NOMO-1 treated with DMSO at 0.1 percent for 48 hours (cell line): ENCODE results near the gene SEPTIN12.
"Not testable (repeated sequence)": the region's sequence is repeated elsewhere in the genome, so short reads cannot be mapped to it uniquely, and the experiment has no call there.

ENCODE experiments used
- DNase-seq: peaks from one replicate; lab custom pipeline; 2025; ENCODE audit not compliant: unreplicated experiment; lab: John Stamatoyannopoulos, UW

SEPTIN12 gene

DNA sequence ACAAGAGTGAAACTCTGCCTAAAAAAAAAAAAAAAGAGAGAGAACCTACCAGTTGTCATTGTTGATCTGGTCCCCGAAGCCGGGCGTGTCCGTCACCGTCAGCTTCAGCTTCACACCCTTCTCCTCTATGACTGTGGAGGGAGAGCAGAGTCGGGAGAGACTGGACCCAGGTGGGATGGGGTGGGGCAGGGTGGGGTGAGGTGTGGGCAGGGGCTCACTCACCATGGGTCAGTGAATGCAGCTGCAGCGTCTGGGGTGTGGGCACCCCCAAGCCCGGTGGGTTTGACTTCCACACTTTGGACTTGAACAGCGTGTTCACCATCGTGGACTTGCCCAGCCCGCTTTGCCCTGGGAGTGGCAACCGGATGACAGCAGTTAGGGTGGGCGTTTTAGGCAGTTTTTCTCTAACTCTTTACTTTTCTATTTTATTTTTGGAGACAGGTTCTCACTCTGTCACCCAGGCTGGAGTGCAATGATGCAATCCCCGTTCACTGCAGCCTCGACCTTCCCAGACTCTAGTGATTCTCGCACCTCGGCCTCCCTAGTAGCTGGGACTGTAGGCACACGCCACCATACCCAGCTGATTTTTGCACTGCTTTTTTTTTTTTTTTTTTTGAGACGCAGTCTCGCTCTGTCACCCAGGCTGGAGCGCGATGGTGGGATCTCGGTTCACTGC is 2.2 kb downstream of the SEPTIN12 start:
- DNase-seq: no peak

DNA sequence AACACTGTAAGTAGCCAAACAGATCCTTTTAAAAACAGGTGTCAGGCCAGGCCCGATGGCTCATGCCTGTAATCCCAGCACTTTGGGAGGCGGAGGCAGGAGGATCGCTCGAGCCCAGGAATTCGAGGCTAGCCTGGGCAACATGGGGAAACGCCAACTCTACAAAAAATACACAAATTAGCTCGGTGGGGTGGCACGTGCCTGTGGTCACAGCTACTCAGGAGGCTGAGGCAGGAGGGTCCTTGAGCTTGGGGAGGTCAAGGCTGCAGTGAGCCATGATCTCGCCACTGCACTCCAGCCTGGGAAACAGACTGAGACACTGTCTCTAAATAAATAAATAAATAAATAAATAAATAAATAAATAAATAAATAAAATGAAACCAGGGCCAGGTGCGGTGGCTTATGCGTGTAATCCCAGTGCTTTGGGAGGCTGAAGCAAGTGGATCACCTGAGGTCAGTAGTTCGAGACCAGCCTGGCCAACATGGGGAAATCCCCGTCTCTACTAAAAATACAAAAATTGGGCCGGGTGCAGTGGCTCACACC is 3.6 kb downstream of the SEPTIN12 start:
- not testable (repeated sequence) for DNase-seq

DNA sequence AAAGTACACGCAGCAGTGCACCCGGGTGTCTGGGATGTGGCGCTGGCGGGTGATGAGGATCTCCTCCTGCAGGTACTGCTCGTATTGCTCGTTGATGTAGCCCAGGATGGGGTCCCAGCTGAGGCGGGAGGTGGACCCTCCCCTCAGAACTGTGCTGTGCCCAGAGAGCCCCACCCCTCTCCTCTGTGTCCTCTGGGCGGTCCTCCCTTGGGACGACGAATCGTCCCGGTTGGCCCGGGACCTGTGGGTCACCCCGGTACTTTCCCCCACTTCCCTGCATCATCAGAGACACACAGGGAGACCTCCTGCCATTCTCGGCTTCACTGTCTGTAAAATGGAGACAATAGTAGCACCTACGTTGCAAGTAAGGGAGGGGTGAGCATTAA is 4.2 kb downstream of the SEPTIN12 start:
- no peak for DNase-seq

DNA sequence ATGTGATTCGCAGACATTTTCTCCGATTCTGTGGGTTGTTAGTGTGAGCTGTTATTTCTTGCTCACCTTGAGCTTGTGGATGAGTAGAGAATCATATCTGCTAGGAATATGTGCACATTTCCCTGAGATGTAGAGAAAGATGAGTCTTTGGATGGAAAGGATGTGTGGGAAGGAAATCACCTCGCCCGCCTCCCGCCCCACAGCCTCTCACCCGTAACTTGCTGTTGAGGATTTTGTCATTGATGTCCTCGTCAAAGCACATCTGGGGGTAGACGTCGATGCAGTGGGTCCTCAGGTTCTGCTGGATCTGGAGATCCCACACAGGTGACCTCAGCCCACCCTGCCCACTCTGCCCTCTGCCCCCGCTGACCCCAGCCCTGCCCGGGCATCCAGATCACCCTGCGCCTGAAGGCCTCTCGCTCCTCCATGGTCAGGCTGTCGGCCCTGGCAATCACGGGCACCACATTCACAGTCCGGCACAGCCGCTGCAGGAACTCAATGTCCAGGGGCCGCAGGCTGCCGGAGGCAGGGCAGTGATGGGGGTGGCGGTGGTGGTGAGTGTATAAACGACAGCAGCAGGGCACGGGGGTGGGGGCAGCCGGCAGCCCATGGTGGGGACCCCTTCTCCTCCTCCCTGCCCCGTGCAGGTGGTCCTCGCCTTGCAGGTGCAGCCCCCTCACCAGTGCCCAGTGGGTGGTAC is 4.7 kb downstream of the SEPTIN12 start:
- DNase-seq: no peak

DNA sequence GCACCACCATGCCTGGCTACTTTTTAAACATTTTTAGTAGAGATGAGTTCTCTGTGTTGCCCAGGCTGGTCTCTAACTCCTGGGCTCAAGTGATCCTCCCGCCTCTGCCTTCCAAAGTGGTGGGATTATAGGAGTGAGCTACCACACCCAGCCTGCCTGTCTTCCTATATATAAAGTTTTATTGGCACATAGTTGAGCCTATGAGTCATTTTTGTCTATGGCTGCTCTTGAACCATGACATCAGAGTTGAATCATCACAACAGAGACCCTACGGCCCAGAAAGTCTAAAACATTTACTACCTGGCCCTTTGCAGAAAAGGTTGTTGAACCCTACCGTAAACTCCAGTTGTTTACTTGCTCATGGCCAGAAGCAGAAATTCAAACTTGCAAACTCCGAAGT is 7.9 kb downstream of the SEPTIN12 start:
- no peak for DNase-seq

DNA sequence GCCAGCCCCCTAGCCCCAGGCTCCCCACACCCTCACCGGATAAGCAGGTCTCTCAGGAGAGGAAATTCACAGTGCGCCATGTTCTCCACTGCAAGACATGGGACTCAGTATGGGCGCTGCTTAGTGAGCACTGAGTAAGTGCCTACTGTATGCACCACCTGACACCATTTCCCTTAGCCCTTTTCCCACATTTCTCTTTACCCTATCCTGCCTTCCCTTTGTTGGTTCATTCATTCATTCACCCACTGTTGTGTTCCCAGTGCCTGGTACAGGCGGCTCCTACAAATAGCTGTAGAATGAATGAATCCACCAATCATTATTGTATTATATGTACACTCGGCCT is 10.1 kb downstream of the SEPTIN12 start:
- DNase-seq: no peak

DNA sequence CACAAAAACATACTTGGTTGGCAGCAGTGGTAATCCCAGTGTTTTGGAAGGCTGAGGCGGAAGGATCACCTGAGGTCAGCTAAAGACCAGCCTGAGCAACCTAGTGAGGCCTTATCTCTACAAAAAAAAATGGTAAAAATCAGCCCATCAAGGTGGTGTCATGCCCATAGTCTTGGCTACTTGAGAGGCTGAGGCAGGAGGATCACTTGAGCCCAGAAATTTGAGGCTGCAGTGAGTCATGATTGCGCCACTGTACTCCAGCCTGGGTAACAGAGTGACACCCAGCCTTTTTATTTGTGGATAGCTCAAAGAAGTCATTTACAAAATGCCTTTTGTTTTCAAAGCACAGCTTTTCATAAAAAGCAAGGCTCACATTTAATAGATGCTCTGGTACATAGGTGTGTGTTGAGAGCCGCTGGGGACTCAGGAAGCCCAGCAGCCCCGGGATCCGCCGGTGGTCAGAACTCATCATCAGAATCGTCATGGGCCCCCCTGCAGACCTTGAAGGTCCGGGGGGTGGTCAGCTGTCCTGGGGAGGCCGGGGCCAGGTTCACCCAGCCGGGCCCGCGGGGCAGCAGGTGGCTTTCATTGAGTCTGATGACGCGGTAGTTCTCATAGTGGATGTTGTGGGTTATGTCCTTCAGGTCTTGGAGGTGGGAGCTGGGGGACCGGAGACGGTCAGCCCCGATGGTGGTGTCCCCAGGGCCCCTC is 10.7 kb downstream of the SEPTIN12 start:
- no peak for DNase-seq

DNA sequence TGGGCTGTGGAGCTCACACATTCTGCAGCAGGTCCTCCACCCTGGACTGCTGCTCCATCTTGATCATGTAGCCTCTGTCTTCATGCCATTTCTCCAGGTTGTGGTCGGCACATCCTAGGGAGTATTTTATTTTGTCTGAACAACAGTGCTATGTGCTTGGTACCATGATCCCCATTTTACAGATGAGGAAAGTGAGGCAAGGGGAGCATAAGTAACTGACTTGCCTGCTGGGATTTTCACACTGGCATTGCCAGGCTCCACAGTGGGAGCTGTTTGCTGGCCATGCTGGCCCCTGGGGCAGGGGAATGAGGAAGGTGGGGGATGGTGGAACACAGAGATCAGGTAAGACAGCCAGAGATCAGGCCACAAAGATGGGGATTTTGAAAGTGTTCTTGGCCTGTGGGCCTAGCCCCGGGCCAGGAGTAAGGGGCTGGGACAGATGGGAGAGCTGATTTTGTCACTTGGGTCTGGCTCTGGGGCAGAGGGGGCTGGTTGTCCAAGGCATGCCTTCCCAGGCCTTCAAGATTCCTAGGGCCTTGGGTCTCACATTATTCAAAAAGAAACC is 11.9 kb downstream of the SEPTIN12 start:
- DNase-seq: no peak

DNA sequence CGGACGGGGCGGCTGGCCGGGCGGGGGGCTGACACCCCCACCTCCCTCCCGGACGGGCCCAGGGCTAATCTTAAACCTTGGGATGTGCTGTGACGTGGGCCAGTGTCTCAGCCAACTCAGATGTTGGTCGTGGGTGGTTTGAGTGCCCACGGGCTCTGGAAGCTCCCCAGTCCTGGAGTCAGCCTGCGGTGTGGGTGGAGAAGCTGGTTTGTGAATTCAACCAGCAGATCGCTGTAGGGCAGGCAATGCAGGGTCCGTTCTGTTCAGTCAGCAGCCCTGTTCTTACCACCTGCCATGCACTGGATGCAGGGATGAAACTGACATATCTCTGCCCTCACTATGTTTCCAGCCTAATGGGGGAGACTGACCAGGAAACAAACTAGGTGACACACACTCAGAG is 13.1 kb downstream of the SEPTIN12 start:
- DNase-seq: no peak

DNA sequence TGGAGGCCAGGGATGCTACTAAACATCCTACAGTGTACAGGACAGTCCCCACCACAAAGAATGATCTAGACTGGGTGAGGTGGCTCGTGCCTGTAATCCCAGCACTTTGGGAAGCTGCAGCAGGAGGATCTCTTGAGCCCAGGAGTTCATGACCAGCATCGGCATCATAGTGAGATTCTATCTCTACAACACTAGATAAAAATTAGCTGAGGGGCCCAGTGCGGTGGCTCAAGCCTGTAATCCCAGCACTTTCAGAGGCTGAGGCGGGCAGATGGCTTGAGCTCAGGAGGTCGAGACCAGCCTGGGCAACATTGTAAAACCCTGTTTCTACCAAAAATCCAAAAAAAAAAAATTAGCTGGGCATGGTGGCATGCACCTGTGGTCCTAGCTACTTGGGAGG is 15.8 kb downstream of the SEPTIN12 start:
- DNase-seq: no peak

DNA sequence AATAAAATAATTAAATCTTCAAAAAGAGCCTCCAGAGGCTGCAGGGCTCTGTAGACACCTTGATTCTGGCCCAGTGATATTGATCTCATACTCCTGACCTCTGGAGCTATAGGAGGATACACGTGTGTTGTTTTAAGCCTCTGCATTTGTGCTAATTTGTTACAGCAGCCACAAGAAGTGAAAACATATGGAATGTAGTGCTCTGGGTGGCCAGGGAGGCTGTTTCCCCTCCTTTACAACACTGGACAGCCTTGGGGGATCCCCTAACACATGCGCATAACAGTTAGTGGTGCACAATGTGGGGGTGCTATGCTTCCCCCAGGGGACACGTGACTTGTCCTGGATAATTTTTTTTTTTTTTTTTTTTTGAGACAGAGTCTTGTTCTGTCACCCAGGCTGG is 16.5 kb downstream of the SEPTIN12 start:
- DNase-seq: no peak

DNA sequence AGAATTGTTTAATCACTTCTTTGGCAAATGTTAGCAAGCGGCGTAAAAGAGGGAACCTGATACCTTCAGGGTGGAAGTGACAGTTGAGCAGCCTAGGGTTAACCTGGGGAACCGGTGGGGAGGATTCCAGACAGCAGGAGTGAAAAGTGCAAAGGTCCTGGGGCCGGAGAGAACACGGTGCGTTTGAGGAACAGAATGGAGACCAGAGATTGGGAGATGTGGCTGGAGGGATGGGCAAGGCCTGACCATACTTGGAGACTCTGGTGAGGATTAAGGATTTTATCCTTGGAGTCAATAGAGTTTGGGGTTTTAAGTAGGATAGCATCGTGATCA is 18.9 kb downstream of the SEPTIN12 start:
- no peak for DNase-seq

DNA sequence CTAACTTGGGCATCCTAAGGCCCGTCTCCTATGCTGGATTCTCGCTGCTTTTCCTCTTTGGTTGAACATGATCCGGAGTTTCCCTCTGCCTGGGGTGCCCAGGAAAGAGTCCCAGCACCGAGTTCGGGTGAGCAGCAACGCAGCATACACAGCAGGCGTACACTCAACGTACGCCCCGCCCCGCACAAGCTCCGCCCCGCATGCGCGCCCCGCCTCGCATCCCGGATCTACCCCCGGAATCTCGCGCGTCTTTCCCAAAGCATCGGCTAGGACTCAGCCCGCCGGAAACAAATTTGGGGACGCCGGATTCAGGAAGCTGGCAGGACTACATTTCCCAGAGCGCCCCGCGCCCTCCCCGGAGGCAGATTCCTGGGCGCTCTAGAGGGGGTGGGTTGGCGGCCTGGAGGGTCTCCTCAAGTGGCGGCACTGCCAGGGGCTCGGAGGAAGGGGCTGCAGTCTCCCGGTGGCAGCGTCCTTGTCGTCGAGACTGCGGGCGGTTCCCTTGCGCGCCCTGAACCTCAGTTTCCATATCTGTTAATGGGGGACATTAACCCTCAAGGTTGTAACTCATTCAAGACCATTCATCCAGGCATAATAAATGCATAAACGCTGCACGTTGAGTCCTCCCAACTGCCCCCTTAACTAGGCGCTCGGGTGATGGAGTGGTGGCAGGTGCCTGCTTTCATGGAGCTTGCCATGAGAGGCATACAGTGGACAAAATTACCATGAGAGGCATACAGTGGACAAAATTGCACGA is 19.4 kb downstream of the SEPTIN12 start:
- DNase-seq: peak; percentile 82

DNA sequence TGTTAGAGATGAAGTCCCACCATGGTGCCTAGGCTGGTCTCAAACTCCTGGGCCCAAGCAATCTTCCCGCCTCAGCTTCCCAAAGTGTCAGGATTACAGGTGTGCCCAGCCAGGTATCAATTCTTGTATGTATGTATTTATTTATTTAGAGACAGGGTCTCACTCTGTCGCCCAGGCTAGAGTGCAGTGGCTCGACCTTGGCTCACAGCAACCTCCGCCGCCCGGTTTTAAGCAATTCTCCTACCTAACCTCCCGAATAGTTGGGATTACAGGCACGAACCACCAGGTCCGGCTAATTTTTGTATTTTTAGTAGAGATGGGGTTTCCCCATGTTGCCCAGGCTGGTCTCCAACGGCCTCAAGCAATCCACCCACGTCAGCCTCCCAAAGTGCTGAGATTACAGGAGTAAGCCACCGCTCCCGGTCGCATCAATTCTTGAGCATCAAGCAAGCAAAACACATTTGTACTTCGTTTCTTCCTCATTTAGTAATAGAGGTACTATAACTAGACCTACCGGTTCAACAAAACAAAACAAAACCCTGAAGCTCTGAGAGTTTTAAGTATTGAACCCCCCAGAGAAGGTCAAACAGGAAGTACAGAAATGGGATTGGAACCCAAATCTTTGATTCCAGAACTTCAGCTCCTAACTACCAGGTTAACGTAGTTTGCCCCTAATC is 20.1 kb downstream of the SEPTIN12 start:
- peak; percentile 24 for DNase-seq

DNA sequence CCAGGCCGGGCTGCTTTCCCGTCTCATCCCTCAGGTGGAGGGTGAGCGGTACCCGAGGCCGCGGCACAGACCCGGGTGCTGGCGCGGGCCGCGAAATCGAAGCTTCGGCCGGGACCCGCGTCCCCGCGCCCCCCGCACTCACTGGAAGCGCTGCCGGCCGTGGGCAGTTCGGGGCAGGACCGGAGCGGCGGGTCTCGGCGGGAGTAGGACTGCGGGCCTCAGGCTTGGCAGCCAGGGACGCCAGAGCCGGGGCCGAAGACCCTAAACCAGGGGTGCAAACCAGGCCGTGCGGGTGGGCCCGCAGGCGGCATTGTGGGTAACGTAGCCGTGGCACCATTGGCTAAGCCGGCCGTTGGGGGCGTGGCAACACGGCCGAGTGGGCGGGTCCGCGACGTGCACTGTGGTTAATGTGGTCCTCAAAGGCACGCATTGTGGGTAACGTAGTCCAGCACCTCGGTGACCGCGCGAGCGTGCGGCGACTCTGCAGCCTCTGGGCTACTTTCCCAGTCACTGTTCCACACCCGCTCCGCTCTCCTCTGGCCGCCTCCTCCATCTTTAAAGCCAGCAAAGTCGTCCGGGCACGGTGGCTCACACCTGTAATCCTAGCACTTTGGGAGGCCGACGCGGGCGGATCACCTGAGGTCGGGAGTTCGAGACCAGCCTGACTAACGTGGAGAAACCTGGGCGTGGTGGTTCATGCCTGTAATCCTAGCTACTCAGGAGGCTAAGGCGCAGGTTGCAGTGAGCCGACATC is 21.1 kb downstream of the SEPTIN12 start, which contains the start of gene ZNF500:
Gene ZNF500, minus strand, starts transcription at position 288 of the 754 bp plus-strand sequence. CDS start 1,184 bp downstream, outside the sequence.
- DNase-seq: peak; percentile 85

DNA sequence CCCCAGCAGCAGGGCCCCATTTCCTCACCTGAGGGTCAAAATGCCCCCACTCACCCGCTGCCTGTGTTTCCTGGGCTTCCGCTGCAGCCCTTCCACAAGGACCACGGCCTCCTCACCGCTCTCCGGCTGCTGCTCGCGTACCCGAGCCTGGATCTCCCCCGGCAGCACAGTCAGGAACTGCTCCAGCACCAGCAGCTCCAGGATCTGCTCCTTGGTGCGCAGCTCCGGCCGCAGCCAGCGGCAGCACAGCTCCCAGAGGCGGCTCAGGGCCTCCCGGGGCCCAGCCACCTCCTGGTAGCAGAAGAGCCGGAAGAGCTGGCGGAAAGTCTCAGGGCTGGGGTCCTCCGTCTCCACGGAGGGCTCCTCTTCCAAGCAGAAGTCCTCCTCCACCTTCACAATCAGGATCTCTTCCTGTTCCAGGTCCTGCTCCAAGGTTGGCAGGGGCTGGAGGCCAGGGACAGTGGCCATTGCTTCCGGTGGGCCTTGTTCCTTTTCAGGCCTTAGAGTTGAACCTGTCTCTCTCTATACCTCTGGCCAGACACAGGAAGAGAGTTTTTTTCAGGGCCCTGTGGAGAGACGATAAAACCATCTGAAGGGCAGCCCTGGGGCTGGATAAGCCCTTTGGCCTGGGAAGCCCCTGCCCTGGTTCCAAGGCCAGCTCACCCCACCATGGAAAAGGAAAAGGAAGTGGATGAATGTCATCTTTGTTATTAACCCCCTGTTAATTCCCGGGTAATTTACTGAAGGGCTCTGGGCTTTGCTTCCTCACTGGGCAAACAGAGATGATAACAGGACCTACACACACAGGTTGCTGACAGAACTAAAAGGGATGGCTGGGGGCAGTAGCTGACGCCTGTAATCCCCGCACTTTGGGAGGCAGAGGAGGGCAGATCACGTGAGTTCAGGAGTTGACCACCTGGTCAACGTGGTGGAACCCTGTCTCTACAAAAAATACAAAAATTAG is 22.4 kb downstream of the SEPTIN12 start:
- DNase-seq: no peak

DNA sequence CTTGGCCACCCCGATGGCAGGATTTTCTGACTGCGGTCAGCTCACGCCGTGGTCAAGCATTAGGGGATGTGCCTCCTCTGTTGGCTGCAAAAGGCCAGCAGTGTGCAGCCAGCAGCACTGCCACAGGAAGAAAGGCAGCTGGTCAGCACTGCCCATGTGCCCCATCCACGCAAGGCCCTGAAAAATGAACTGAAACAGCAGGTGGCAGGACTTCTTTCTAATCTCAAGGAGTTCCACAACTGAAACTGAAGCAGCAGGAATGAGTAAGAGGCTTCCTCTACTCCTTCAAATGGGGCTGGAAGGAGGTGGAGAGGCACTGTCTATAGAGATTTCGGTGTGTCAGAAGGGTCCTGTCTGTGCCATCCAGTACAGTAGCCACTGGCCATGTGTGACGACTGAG is 24.4 kb downstream of the SEPTIN12 start:
- DNase-seq: no peak

DNA sequence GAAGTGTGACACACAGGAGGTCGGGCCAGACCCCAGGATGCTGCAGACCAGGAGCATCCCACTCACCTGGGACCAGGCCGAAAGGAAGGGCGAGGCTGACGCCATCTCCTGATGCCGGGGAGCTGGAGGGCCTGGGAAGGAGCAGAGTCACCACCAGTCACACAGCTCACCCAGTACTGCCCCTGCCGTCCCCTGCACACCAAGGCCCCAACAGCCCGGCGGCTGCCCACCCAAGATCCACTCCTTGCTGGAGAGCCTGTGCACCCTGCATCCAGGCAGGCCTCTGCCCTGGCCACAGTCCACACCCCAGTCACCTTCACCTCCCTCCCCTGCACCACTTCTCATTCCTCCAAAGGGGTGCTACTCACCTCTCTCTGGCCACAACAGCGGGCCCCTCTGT is 25.9 kb downstream of the SEPTIN12 start:
- no peak for DNase-seq
